ENCODE measurements around the gene C11orf86.
"Not testable (repeated sequence)": the region's sequence is repeated elsewhere in the genome, so short reads cannot be mapped to it uniquely, and the experiment has no call there.

DNA sequence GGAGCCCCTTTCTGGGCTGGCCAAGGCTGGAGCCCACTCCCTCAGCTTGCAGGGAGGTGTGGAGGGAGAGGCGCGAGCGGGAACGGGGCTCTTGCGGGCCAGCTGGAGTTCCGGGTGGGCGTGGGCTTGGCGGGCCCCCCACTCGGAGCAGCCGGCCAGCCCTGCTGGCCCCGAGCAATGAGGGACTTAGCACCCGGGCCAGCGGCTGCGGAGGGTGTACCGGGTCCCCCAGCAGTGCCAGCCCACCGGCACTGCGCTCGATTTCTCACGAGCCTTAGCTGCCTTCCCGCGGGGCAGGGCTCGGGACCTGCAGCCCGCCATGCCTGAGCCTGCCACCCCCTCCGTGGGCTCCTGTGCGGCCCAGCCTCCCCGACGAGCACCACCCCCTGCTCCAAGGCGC lies 13.6 kb downstream of the C11orf86 start:
- not testable (repeated sequence) for TF ChIP-seq POLR2A (IDR thresholded peaks at IDR 0.05; ENCODE audit: control extremely low read depth in 1 of 2, low read depth in 2 of 2, low read length in 2 of 2); HDAC6 (IDR thresholded peaks at IDR 0.05; ENCODE audit: low read depth, low read length)
